Activated gamma-delta T cell treated with Interleukin-2 at 50 U/mL for 16 hours (primary cell): Measurements from ENCODE around the gene ADD2.

ENCODE experiments used
- DNase-seq: peaks from one replicate; pipeline ENCODE4 v3.0.0-alpha.2; 2020

The ADD2 gene

GRCh38 chr2:70696142-70696541 is 71.9 kb downstream of the ADD2 start:
- no peak for DNase-seq

- no peak for DNase-seq
Observed at GRCh38 chr2:70692256-70692655, 75.7 kb downstream of the ADD2 start.

- DNase-seq: no peak
Observed at GRCh38 chr2:70691497-70692140, 76.4 kb downstream of the ADD2 start.

GRCh38 chr2:70690846-70691245 is 77.2 kb downstream of the ADD2 start:
- no peak for DNase-seq

GRCh38 chr2:70688427-70688826 is 79.6 kb downstream of the ADD2 start:
- DNase-seq: no peak

GRCh38 chr2:70687461-70687795 is 80.6 kb downstream of the ADD2 start:
- DNase-seq: no peak

- no peak for DNase-seq
Observed at GRCh38 chr2:70686577-70687460, 81.2 kb downstream of the ADD2 start.

GRCh38 chr2:70685771-70686171 is 82.2 kb downstream of the ADD2 start:
- DNase-seq: no peak

GRCh38 chr2:70684846-70685622 is 83.0 kb downstream of the ADD2 start:
- DNase-seq: no peak

GRCh38 chr2:70683455-70683854 is 84.5 kb downstream of the ADD2 start:
- DNase-seq: no peak

GRCh38 chr2:70680735-70681134 is 87.3 kb downstream of the ADD2 start:
- no peak for DNase-seq

- no peak for DNase-seq
Observed at GRCh38 chr2:70679259-70679658, 88.7 kb downstream of the ADD2 start.

- no peak for DNase-seq
Observed at GRCh38 chr2:70678576-70679143, 89.3 kb downstream of the ADD2 start.

GRCh38 chr2:70676301-70677035 is 91.5 kb downstream of the ADD2 start:
- DNase-seq: no peak

- no peak for DNase-seq
Observed at GRCh38 chr2:70675862-70676261, 92.1 kb downstream of the ADD2 start.

GRCh38 chr2:70674636-70675430 is 93.2 kb downstream of the ADD2 start:
- DNase-seq: no peak

- no peak for DNase-seq
Observed at GRCh38 chr2:70673041-70673647, 94.9 kb downstream of the ADD2 start.

GRCh38 chr2:70671092-70671675 is 96.8 kb downstream of the ADD2 start:
- no peak for DNase-seq

GRCh38 chr2:70670626-70671025 is 97.4 kb downstream of the ADD2 start:
- DNase-seq: no peak

GRCh38 chr2:70670202-70670601 is 97.8 kb downstream of the ADD2 start:
- no peak for DNase-seq

- no peak for DNase-seq
Observed at GRCh38 chr2:70668911-70669310, 99.1 kb downstream of the ADD2 start.
